ENCODE measurements around the gene KIAA0930.

- no peak for TF ChIP-seq CTCF (IDR thresholded peaks at IDR 0.05)
- no peak for TF ChIP-seq POLR2A (IDR thresholded peaks at IDR 0.05)
Measured at GRCh38 chr22:45254388-45254787, 13.7 kb upstream of the KIAA0930 start.

Measured in uterus (tissue), 2 donors.